Psoas muscle (tissue), 8 donors: Measurements from ENCODE around the gene B4GAT1. TPM values are rescaled to one million over a fixed set of nuclear protein-coding genes. Genes with fewer than 3 reads are reported as not detected.

Experiments
- ATAC-seq, 4 donors: fragments of 200-7000 bp; cut with Tn5 transposase; one replicate each; pipeline ENCODE4 v1.9.1; 2020; ENCODE audit warnings: moderate library complexity in 3 of 4, mild to moderate bottlenecking in 2 of 4
- DNase-seq, 2 donors: peaks; one replicate each; pipeline ENCODE4 v3.0.0-alpha.2; 2020
- H3K27ac ChIP-seq: fragments of 200-600 bp; one replicate; pipeline ENCODE4 v1.8.0; 2022
- H3K27me3 ChIP-seq, 3 donors: fragments of 200-600 bp in 1 of 3; one replicate each; pipeline versions ENCODE4 v1.6.1 to v1.8.0; 2013 to 2022; ENCODE audit warnings: low read length in 2 of 3, mild to moderate bottlenecking in 2 of 3, moderate library complexity in 1 of 3; ENCODE audit not compliant: insufficient read depth in 3 of 3
- H3K36me3 ChIP-seq, 2 donors: fragments of 200-600 bp in 1 of 2; one replicate each; pipeline versions ENCODE4 v1.6.1 to v1.8.0; 2013 to 2022; ENCODE audit warnings: low read depth in 1 of 2, mild to moderate bottlenecking in 1 of 2, moderate library complexity in 1 of 2; ENCODE audit not compliant: insufficient read depth in 1 of 2
- H3K4me1 ChIP-seq: fragments of 200-600 bp; one replicate; pipeline ENCODE4 v1.8.0; 2022
- H3K4me3 ChIP-seq: fragments of 200-600 bp; one replicate; pipeline ENCODE4 v1.8.0; 2022; ENCODE audit warnings: mild to moderate bottlenecking
- H3K9me3 ChIP-seq: fragments of 200-600 bp; one replicate; pipeline ENCODE4 v1.8.0; 2022
- CTCF ChIP-seq: fragments of 200-600 bp; IDR thresholded peaks from one replicate; pipeline ENCODE4 v1.8.0; 2022; ENCODE audit warnings: antibody characterized with exemption
- WGBS, 3 donors: extraction: QIAGEN DNeasy Blood & Tissue Kit; methylation state at CpG; one replicate each; pipeline versions ENCODE4 v1.1.6 to v1.1.7; 2013; 5-methylcytosine and 5-hydroxymethylcytosine counted together
- intact Hi-C, 2 donors: fragments of 100-400 bp; cut with DNase I; formaldehyde crosslinking; loops; one replicate each; pipeline versions ENCODE4 v1.11.0 to v1.14.2; 2022
- polyA plus RNA-seq, 3 donors: library from polyadenylated mRNA; stranded (reverse); fragments of 200-250 nt; gene quantifications; one replicate each; pipeline ENCODE4 v1.2.3, GENCODE V29; 2013
- total RNA-seq, 4 donors: library from RNA; stranded (reverse); fragmentation: NEBNext Ultra II Directional in 2 of 4; extraction: Animal tissue kit (Norgen Biotek cat#: 25700) in 2 of 4; gene quantifications; one replicate each; pipeline versions ENCODE4 v1.2.1 to v1.2.4, GENCODE V29; 2021 to 2023
- donor health status: healthy with polysubstance abuse.
- donor health status: DM: no; HTN: no; CAD: no; lungs with moderate emphysema.
- donor health status: Bipolar disorder and iron deficiency.
- donor health status: healthy.
- donor health status: DM: yes; HTN: yes; CAD: no.
- donor health status: DM: no; HTN: no; CAD: no.
- donor health status: DM: no; HTN: no; CAD: no.
- donor health status: DM: yes; HTN: yes; CAD: no.

B4GAT1 gene
- total and polyA plus RNA-seq, 7 donors: 12.6 to 50.3 (median 19.4) TPM

- DNase-seq (peak; percentile 99), ATAC-seq (peak; percentile 84 to 88 (median 87))
- peak within 1 kb of the TSS; percentile 87 for H3K27ac ChIP-seq
- intact Hi-C loops: loop anchor here in 1 of 2 donors (5.0 kb wide), 1 partner anchor 43 kb away; no protein-coding TSS in a partner anchor
- peak within 1 kb of the TSS; percentile 94 for H3K4me3 ChIP-seq
- no peaks in the 10 kb centered on the region for H3K9me3 ChIP-seq
- peaks cover 0 to 30% of the 10 kb centered on the region in 2 donors for H3K36me3 ChIP-seq
- peak; percentile 28 for TF ChIP-seq CTCF
- peaks cover 27% of the 10 kb centered on the region for H3K4me1 ChIP-seq
- H3K27me3 ChIP-seq: no peaks in the 10 kb centered on the region
- 0% methylated on average over 54 to 59 of the region's 59 CpGs for WGBS, 3 donors
Measured at GRCh38 chr11:66344550-66345315, 2.7 kb downstream of the B4GAT1 start, which contains the start of gene BRMS1. Gene BRMS1, minus strand, starts transcription at chr11:66345104. Its CDS starts 2,870 bp downstream, at chr11:66342234.

DNA sequence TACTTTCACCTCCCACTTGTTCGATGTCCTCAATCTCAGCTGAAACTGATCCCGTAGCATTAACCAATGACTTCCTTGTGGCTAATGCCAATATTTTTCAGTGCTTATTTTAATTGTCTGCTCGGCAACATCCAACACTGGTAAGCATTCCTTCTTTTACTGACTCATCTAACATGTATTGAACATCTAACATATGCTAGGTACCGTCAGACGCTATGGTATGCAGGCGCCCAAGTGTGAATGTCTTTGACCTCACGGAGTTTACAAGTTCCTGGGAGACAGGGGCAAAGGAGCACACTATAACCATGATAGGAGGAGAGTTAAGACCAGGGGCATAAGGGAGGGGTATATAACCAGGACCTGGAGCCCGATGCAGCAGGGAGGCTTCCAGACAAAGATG, 4.3 kb downstream of the B4GAT1 start:
- no peaks in the 10 kb centered on the region for H3K9me3 ChIP-seq
- H3K27me3 ChIP-seq: no peaks in the 10 kb centered on the region
- intact Hi-C loops: no loop called here
- 85 to 87% (median 87%) methylated on average over 8 of the region's 8 CpGs for WGBS, 3 donors
- H3K4me1 ChIP-seq: peaks cover 27% of the 10 kb centered on the region
- no peak for TF ChIP-seq CTCF
- no peak overlapping the region for H3K27ac ChIP-seq
- peak; percentile 3 to 5 for DNase-seq
- H3K4me3 ChIP-seq: no peak overlapping the region
- ATAC-seq: no peak
- H3K36me3 ChIP-seq: peaks cover 0 to 46% of the 10 kb centered on the region in 2 donors

DNA sequence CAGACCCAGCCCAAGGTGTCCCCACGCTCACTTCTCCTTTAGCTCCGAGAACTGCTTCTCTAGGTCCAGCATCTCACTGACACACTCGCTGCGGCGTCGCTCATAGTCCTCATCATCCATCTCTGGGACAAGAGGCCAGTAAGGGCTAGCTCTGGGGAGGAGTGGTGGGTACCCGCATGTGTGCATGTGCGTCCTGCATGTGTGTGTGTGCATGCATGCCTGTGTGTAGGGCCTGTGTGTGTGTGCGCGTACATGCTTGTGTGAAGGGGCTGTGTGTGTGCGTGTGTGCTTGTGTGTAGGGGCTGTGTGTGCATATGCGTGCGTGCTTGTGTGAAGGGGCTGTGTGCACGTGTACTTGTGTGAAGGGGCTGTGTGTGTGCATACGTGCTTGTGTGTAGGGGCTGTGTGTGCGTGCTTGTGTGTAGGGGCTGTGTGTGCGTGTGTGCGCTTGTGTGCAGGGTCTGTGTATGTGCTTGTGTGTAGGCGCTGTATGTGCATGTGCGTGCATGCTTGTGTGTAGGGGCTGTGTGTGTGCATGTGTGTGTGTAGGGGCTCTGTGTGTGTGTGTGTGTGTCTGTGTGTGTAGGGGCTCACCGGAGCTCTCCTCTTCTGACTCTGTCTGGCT, 5.8 kb downstream of the B4GAT1 start:
- intact Hi-C loops: no loop called here

More for the DNA sequence above, 5.8 kb downstream of the B4GAT1 start:
- Histone ChIP-seq H3K9me3 (no peaks in the 10 kb centered on the region), H3K27me3 (no peaks in the 10 kb centered on the region), H3K27ac (no peak overlapping the region), H3K36me3 (peaks cover 0 to 56% of the 10 kb centered on the region in 2 donors), H3K4me1 (peaks cover 33% of the 10 kb centered on the region), H3K4me3 (no peak overlapping the region)
- DNase-seq: peak in 1 of 2 donors; percentile 44
- WGBS, 3 donors: 92 to 96% (median 94%) methylated on average over 21 of the region's 21 CpGs
- no peak for ATAC-seq
- TF ChIP-seq CTCF: no peak
